GM21717 (cell line): ENCODE results near the gene THAP2.

Source experiments
- ATAC-seq: cut with Tn5 transposase; IDR thresholded peaks from one replicate; pipeline ENCODE4 v1.9.1; 2021; ENCODE audit warnings: mild to moderate bottlenecking, moderate library complexity; ENCODE audit not compliant: unreplicated experiment

Gene THAP2

GRCh38 chr12:71663561-71664410, at the start of gene THAP2, which contains the start of gene ZFC3H1:
Gene THAP2, plus strand, starts transcription at chr12:71664301. Its CDS starts 209 bp downstream, at chr12:71664510.
Gene ZFC3H1, minus strand, starts transcription at chr12:71663848. Its CDS starts 238 bp downstream, at chr12:71663610.
- peak; percentile 94 for ATAC-seq

GRCh38 chr12:71621938-71622337, 42.2 kb upstream of the THAP2 start:
- ATAC-seq, result no peak

GRCh38 chr12:71625476-71625875, 38.6 kb upstream of the THAP2 start:
- ATAC-seq, result no peak

GRCh38 chr12:71626098-71626497, 38.0 kb upstream of the THAP2 start:
- peak; percentile 77 for ATAC-seq

GRCh38 chr12:71626768-71627167, 37.3 kb upstream of the THAP2 start:
- no peak for ATAC-seq

- no peak for ATAC-seq
Measured at GRCh38 chr12:71627438-71628002, 36.6 kb upstream of the THAP2 start.

GRCh38 chr12:71636704-71637115, 27.4 kb upstream of the THAP2 start:
- peak; percentile 51 for ATAC-seq

- no peak for ATAC-seq
Measured at GRCh38 chr12:71638499-71638898, 25.6 kb upstream of the THAP2 start.

- ATAC-seq, result no peak
Measured at GRCh38 chr12:71639341-71639760, 24.8 kb upstream of the THAP2 start.

- ATAC-seq, result no peak
Measured at GRCh38 chr12:71640316-71640715, 23.8 kb upstream of the THAP2 start.

GRCh38 chr12:71641390-71641789, 22.7 kb upstream of the THAP2 start:
- ATAC-seq, result no peak

GRCh38 chr12:71642264-71642663, 21.8 kb upstream of the THAP2 start:
- ATAC-seq, result peak; percentile 80

- no peak for ATAC-seq
Measured at GRCh38 chr12:71645268-71645667, 18.8 kb upstream of the THAP2 start.

- ATAC-seq, result no peak
Measured at GRCh38 chr12:71646512-71646911, 17.6 kb upstream of the THAP2 start.

- no peak for ATAC-seq
Measured at GRCh38 chr12:71648537-71648936, 15.6 kb upstream of the THAP2 start.

GRCh38 chr12:71649401-71649800, 14.7 kb upstream of the THAP2 start:
- ATAC-seq, result no peak

GRCh38 chr12:71652656-71653055, 11.4 kb upstream of the THAP2 start:
- ATAC-seq, result no peak

- ATAC-seq, result no peak
Measured at GRCh38 chr12:71653137-71653536, 11.0 kb upstream of the THAP2 start.

- ATAC-seq, result no peak
Measured at GRCh38 chr12:71654200-71654599, 9.9 kb upstream of the THAP2 start.

GRCh38 chr12:71655495-71655894, 8.6 kb upstream of the THAP2 start:
- ATAC-seq, result no peak

- ATAC-seq, result no peak
Measured at GRCh38 chr12:71655907-71656306, 8.2 kb upstream of the THAP2 start.

- ATAC-seq, result no peak
Measured at GRCh38 chr12:71656740-71657139, 7.4 kb upstream of the THAP2 start.
